Ovary (tissue), 3 donors: ENCODE data around the gene NCCRP1.

Source experiments
- EP300 ChIP-seq: sonication (generic); formaldehyde crosslinking; IDR thresholded peaks from one replicate; pipeline ENCODE4 v1.6.1; 2017; ENCODE audit warnings: antibody characterized with exemption
- TF ChIP-seq, protein P1 (sequence below), 3 donors: fragments of 450-650 bp in 2 of 3; fragments of 200-600 bp in 1 of 3; IDR thresholded peaks; one replicate each; pipeline versions ENCODE4 v1.5.1 to v1.8.0; 2016 to 2022; ENCODE audit warnings: antibody characterized with exemption in 3 of 3, mild to moderate bottlenecking in 1 of 3
- donor health status: DM: no; HTN: no; CAD: no.

DNA sequence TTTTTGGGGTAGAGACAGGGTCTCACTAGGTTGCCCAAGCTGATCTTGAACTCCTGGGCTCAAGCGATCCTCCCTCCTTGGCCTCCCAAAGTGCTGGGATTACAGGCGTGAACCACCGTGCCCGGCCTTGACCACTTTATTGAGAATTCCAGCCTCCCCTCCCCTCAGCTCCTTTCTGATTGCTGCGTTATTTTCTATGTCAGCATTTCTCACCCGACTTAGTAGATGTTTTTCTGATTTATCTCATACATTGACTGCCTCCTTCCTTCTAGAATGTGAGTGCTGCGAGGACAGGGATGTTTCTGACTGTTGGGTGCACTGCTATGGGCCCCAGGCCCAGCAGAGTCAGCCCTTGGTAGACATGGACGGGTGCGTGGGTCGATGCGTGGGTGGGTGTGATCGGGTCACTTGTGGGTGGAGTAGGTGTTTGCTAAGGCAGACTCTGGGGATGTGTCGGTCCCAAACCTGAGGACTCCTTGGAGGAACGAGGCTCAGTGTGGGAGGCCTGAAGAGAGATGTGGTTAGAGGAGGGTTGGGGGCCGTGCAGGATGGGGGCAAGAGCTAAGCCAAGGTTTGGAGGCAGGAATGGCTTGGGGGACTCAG lies 34.2 kb upstream of the NCCRP1 start:
- TF ChIP-seq, protein P1, sequence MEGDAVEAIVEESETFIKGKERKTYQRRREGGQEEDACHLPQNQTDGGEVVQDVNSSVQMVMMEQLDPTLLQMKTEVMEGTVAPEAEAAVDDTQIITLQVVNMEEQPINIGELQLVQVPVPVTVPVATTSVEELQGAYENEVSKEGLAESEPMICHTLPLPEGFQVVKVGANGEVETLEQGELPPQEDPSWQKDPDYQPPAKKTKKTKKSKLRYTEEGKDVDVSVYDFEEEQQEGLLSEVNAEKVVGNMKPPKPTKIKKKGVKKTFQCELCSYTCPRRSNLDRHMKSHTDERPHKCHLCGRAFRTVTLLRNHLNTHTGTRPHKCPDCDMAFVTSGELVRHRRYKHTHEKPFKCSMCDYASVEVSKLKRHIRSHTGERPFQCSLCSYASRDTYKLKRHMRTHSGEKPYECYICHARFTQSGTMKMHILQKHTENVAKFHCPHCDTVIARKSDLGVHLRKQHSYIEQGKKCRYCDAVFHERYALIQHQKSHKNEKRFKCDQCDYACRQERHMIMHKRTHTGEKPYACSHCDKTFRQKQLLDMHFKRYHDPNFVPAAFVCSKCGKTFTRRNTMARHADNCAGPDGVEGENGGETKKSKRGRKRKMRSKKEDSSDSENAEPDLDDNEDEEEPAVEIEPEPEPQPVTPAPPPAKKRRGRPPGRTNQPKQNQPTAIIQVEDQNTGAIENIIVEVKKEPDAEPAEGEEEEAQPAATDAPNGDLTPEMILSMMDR (IDR thresholded peaks at IDR 0.05): no peak
- TF ChIP-seq EP300: no peak
